Left colon (tissue), 2 donors: ENCODE measurements around the gene ENDOD1. TPM values are rescaled to one million over a fixed set of nuclear protein-coding genes. Genes with fewer than 3 reads are reported as not detected.
"Not testable (repeated sequence)": the region's sequence is repeated elsewhere in the genome, so short reads cannot be mapped to it uniquely, and the experiment has no call there.

Experiments used
- ATAC-seq: fragments of 200-7000 bp; cut with Tn5 transposase; one replicate; pipeline ENCODE4 v1.9.1; 2020; ENCODE audit warnings: mild to moderate bottlenecking, moderate library complexity
- DNase-seq, 2 donors: peaks; one replicate each; pipeline ENCODE4 v3.0.0-alpha.2; 2020
- intact Hi-C, 2 donors: fragments of 100-400 bp; cut with DNase I in 1 of 2; cut with micrococcal nuclease in 1 of 2; formaldehyde crosslinking; loops; one replicate each; pipeline versions ENCODE4 v1.11.2 to v1.14.0; 2022; cut with DNase I, micrococcal nuclease
- total RNA-seq, 2 donors: library from RNA; stranded (reverse); fragmentation: NEBNext Ultra II Directional; extraction: Animal tissue kit (Norgen Biotek cat#: 25700); gene quantifications; one replicate each; pipeline ENCODE4 v1.2.1, GENCODE V29; 2021
- donor health status: DM: no; HTN: no; CAD: no.
- donor health status: DM: yes; HTN: yes; CAD: no.

The ENDOD1 gene
- total RNA-seq, 2 donors from 2014 or later = 98.9 to 108 TPM

GRCh38 chr11:95095858-95096587 is 6.4 kb downstream of the ENDOD1 start:
- intact Hi-C loops = no loop called here
- ATAC-seq (no peak), DNase-seq (no peak)

GRCh38 chr11:95097209-95097608 is 7.6 kb downstream of the ENDOD1 start:
- intact Hi-C loops = no loop called here
- ATAC-seq = no peak
- DNase-seq = no peak

- DNase-seq (peak; percentile 45 to 82), ATAC-seq (peak; percentile 97)
- intact Hi-C loops = no loop called here
These were observed 9.2 kb downstream of the ENDOD1 start for GRCh38 chr11:95098826-95099225.

GRCh38 chr11:95100191-95100648 is 10.6 kb downstream of the ENDOD1 start:
- intact Hi-C loops = no loop called here
- no peak for ATAC-seq
- DNase-seq = no peak

- no peak for ATAC-seq
- no peak for DNase-seq
- intact Hi-C loops = no loop called here
These were observed 11.3 kb downstream of the ENDOD1 start for GRCh38 chr11:95100856-95101507.

GRCh38 chr11:95101935-95102334 is 12.3 kb downstream of the ENDOD1 start:
- ATAC-seq (no peak), DNase-seq (no peak)
- intact Hi-C loops = no loop called here

GRCh38 chr11:95102733-95103132 is 13.1 kb downstream of the ENDOD1 start:
- intact Hi-C loops = no loop called here
- ATAC-seq (no peak), DNase-seq (no peak)

GRCh38 chr11:95103701-95104100 is 14.1 kb downstream of the ENDOD1 start:
- ATAC-seq (no peak), DNase-seq (no peak)
- intact Hi-C loops = no loop called here

GRCh38 chr11:95104121-95104830 is 14.6 kb downstream of the ENDOD1 start:
- DNase-seq = no peak
- ATAC-seq = no peak
- intact Hi-C loops = no loop called here

GRCh38 chr11:95104856-95105255 is 15.2 kb downstream of the ENDOD1 start:
- no peak for DNase-seq
- intact Hi-C loops = no loop called here
- ATAC-seq = no peak

GRCh38 chr11:95108159-95108611 is 18.5 kb downstream of the ENDOD1 start:
- intact Hi-C loops = no loop called here
- ATAC-seq (peak; percentile 91), DNase-seq (no peak)

- peak; percentile 40 for ATAC-seq
- intact Hi-C loops = no loop called here
- no peak for DNase-seq
These were observed 19.3 kb downstream of the ENDOD1 start for GRCh38 chr11:95108671-95109551.

GRCh38 chr11:95111471-95111870 is 21.8 kb downstream of the ENDOD1 start:
- ATAC-seq, DNase-seq, intact Hi-C loops: not testable (repeated sequence)

- intact Hi-C loops = no loop called here
- DNase-seq (no peak), ATAC-seq (no peak)
These were observed 22.4 kb downstream of the ENDOD1 start for GRCh38 chr11:95111923-95112540.

GRCh38 chr11:95115597-95115996 is 26.0 kb downstream of the ENDOD1 start:
- intact Hi-C loops = no loop called here
- ATAC-seq (no peak), DNase-seq (no peak)

GRCh38 chr11:95119361-95120060 is 29.9 kb downstream of the ENDOD1 start:
- ATAC-seq (peak; percentile 37), DNase-seq (no peak)
- intact Hi-C loops = no loop called here

GRCh38 chr11:95121698-95122097 is 32.1 kb downstream of the ENDOD1 start:
- ATAC-seq (no peak), DNase-seq (no peak)
- intact Hi-C loops = no loop called here

- ATAC-seq (no peak), DNase-seq (no peak)
- intact Hi-C loops = no loop called here
These were observed 33.9 kb downstream of the ENDOD1 start for GRCh38 chr11:95123556-95123955.
